ENCODE measurements around the gene NAA15.
A peak's percentile ranks its signal among the peaks of the same experiment; 100 is the strongest.
"Not testable (repeated sequence)": the region's sequence is repeated elsewhere in the genome, so short reads cannot be mapped to it uniquely, and the experiment has no call there.

NAA15 gene

GRCh38 chr4:139454111-139455045 lies 153.1 kb downstream of the NAA15 start, which contains the start of gene RAB33B:
TSS of gene RAB33B (plus strand) at chr4:139454121. CDS start at chr4:139454196, 75 bp downstream.
- peak in 1 of 2 experiments; percentile 37 for DNase-seq

GRCh38 chr4:139455126-139455538 lies 153.8 kb downstream of the NAA15 start:
- DNase-seq: peak in 1 of 2 experiments; percentile 1

DNA sequence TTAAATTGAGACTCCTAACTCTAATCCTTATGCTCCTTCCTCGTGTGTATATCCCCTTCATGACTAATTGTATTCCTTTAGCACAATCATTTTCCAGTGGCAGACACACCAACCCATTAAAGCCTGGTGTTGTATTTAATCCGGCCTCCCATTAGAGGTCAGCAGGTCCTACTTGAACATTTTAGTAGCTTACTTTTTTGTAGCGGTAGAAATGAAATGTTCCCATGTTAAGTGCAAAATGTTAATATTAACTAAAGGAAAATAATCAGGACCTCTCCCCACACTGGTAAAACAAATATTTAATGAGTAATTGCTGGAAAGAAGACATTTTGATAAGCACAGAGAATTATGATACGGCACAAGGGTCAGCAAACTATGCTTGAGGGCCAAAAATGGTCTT lies 156.0 kb downstream of the NAA15 start:
- peak in 1 of 2 experiments; percentile 18 for DNase-seq

DNA sequence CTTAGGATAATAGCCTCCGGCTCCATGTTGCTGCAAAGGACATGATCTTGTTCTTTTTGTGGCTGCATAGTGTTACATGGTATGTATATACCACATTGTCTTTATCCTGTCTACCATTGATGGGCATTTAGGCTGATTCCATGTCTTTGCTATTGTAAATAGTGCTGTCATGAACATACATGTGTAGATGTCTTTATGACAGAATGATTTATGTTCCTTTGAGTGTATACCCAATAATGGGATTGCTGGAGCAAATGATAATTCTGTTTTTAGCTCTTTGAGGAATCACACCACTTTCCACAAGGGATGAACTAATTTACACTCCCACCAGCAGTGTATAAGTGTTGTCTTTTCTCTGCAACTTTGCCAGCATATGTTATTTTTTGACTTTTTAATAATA lies 157.2 kb downstream of the NAA15 start:
- DNase-seq: peak in 1 of 2 experiments; percentile 39

DNA sequence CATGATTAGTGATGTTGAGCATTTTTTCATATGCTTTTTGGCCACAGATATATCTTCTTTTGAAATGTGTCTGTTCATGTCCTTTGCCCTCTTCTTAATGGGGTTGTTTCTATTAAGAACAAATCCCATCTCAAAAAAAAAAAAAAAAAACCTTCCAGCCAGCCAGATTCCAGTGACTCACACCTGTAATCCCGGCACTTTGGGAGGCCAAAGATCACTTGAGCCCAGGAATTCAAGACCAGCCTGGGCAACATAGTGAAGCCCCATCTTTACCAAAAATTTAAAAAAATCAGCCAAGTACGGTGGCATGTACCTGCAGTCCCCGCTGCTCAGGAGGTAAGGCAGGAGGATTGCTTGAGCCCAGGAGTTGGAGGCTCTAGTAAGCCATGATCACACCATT lies 157.7 kb downstream of the NAA15 start:
- no peak for DNase-seq

- no peak for DNase-seq
Observed at GRCh38 chr4:139460565-139460964, 159.3 kb downstream of the NAA15 start.

DNA sequence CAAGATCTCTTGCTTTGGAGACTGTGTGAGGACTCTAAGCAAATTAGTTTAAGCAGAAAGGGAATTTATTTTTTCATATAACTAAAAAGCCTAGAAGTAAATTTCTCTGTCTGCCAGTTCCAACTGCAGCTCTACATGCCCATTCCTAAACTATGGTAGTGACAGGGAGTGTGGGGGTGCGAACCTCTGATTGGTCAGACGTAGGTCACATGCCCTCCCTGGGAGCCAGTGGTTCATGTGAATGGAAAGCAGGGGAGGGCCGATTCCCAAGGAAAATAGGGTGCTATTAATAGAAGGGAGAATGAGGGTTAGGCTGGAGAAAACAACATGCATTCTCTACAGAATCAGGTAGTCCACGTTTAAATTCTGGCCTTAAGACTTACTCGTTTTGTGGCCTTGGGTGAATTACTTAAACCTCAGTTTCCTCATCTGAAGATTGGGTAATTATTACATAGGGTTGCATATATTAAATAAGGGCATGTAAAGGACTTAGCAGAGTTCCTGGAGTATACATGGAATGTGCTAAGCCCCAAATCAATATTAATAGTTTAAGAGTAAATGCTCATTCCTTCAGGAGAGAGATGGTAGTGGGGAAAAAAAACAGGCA lies 159.8 kb downstream of the NAA15 start:
- DNase-seq: no peak

DNA sequence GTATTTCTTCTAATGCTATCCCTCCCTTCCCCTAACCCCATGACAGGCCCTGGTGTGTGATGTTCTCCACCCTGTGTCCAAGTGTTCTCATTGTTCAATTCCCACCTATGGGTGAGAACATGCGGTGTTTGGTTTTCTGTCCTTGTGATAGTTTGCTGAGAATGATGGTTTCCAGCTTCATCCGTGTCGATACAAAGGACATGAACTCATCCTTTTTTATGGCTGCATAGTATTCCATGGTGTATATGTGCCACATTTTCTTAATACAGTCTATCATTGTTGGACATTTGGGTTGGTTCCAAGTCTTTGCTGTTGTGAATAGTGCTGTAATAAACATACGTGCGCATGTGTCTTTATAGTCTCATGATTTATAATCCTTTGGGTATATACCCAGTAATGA lies 163.2 kb downstream of the NAA15 start:
- DNase-seq: not testable (repeated sequence)

DNA sequence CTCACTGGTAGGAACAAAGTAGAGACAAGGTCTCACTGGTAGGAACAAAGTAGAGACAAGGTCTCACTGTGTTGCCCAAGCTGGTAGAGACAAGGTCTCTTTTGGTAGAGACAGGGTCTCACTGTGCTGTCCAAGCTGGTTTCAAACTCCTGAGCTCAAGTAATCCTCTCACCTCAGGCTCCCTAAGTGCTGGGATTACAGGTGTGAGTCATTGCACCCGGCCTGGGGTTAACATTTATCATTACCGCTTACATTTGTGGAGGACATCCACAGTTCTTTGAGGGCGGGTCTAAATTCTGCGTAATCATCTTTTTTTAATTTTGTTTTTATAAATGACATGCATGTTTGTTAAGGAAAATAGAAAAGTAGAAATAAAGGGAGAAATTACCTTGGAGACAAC lies 164.6 kb downstream of the NAA15 start:
- no peak for DNase-seq

- DNase-seq: not testable (repeated sequence)
Observed at GRCh38 chr4:139468756-139469155, 167.5 kb downstream of the NAA15 start.

DNA sequence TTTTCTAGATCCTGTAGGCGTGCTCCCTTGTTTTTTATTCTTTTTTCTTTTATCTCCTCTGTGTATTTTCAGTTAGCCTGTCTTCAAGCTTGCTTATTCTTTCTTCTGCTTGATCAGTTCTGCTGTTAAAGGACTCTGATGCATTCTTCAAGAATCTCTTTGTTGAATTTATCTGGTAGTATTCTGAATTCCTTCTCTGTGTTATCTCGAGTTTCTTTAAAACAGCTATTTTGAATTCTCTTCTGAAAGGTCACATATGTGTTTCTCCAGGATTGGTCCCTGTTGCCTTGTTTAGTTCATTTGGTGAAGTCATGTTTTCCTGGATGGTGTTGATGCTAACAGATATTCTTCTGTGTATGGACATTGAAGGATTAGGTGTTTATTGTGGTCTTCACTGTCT lies 167.9 kb downstream of the NAA15 start:
- no peak for DNase-seq
